Measurements from ENCODE around the gene CPLX4. TPM values are rescaled to one million over a fixed set of nuclear protein-coding genes. Genes with fewer than 3 reads are reported as not detected.

Gene CPLX4
- total RNA-seq, 4 donors from 2014 or later, result 0.46 TPM; not detected in 3

DNA sequence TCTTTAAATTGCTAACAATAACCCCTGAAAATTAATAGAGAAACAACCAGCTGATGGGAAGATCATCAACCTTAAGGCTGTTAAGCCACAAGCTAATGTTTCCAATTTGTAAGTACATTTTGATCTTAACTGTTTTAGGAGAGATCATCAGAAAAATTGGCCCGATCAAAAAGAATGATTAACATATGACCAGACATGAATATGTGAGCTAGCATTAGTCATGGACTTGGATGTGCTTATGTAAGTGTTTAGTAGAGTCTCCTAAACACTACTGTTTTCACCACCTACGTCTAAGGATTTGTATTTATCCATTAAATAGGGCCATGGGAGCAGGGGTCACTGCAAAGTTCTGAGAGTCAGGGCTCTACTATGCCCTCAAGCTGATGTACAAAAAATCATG, 36.3 kb upstream of the CPLX4 start:
- ATAC-seq (ENCODE audit: low FRiP score) (no peak), DNase-seq (ENCODE audit: low spot score) (no peak)
- TF ChIP-seq, protein P1, sequence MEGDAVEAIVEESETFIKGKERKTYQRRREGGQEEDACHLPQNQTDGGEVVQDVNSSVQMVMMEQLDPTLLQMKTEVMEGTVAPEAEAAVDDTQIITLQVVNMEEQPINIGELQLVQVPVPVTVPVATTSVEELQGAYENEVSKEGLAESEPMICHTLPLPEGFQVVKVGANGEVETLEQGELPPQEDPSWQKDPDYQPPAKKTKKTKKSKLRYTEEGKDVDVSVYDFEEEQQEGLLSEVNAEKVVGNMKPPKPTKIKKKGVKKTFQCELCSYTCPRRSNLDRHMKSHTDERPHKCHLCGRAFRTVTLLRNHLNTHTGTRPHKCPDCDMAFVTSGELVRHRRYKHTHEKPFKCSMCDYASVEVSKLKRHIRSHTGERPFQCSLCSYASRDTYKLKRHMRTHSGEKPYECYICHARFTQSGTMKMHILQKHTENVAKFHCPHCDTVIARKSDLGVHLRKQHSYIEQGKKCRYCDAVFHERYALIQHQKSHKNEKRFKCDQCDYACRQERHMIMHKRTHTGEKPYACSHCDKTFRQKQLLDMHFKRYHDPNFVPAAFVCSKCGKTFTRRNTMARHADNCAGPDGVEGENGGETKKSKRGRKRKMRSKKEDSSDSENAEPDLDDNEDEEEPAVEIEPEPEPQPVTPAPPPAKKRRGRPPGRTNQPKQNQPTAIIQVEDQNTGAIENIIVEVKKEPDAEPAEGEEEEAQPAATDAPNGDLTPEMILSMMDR (IDR thresholded peaks at IDR 0.05), result no peak

DNA sequence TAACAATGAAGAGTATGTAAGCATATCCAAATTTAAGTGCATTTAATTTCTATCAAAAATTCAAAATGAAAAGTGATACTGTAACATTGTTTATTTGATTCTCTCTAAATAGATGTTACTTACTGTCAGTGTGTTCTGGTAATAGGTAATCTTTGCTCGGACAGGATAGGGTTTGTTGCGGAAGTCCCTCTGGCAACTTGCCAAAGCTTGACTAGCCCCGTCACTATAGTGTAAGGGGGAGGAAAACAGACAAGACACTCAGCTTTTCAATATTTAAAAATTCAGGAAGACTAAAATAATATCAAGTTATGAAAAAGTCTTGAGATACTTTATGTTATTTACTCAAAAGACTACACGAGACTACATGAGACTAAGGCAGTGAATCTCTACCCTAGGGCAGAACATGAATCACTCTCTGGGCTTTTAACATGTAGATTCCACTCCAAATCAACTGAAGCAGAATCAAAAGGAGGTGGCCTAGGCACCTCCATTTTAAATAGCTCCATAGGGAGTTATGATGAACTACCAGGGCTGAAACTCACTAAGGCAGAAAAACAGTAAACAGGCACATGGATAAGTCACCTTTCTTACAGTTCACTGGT, 34.7 kb upstream of the CPLX4 start:
- TF ChIP-seq, protein P1 (IDR thresholded peaks at IDR 0.05), result no peak
- ATAC-seq (ENCODE audit: low FRiP score) (no peak), DNase-seq (ENCODE audit: low spot score) (no peak)

DNA sequence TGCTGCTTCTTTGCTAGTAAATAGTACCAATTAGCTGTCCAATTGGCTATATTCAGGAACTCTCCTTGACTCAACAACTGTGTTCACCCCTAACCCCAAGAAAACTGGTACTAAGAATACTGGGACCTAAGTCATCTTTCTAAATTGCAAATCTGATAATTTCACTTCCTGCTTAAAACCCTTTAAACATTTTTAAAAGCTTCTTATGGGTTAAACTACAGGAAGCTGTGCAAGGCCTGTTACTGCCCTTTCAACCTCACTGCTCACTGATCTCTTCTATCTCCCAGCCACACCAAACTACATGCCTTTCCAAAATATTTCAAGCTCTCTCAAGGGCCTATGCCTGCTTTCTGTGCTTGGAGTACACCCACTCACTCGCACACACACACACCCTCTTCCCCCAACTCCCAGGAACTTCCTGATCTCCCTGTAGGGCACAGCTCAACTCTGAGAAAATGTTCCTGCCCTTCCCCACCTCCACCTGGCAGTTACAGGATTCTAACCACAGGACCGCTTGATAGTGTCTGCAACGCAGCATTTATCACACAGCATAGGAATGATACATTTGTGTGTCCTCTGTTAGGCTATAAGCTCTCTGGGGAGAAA, 33.9 kb upstream of the CPLX4 start:
- no peak for DNase-seq (ENCODE audit: low spot score)
- TF ChIP-seq, protein P1 (IDR thresholded peaks at IDR 0.05), result no peak
- ATAC-seq (ENCODE audit: low FRiP score), result no peak

DNA sequence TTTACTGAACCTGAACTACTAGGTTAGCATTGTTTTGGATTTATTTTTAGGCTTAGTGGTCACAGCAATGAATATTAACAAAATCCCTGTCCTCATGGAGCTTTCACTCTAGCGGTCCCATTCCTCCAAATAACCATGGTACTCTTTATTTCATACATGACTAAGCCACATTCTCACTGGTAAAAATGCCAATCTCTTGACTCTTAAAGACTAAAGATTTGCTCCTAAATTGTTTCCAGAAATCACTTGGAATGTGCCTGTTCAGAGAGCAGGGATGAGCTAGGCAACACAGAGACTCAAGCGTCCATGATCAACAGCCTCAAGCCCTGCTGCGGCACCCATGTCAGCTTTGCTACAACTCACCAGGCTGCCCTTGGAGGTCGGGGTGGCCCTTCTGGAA, 27.1 kb upstream of the CPLX4 start:
- TF ChIP-seq, protein P1 (IDR thresholded peaks at IDR 0.05), result no peak
- DNase-seq (ENCODE audit: low spot score), result no peak

DNA sequence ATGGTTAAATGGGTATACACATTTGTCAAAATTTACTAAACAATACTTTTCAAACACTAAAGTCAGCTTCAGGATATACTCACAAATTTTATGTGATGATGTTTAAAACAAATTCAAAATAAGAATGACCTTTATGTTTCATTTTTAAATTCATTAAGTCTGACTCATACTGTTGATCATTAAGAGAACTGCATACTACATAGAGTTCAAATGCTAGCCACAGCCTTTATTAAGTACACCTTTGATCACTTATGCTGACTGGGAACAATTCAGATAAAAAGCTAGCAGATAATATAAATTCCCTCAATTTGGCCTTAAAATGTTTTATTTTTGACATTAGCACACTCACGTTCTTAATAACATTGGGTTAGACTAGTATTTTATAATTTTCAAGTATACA, 26.5 kb upstream of the CPLX4 start:
- ATAC-seq (ENCODE audit: low FRiP score), result no peak
- no peak for DNase-seq (ENCODE audit: low spot score)
- TF ChIP-seq, protein P1 (IDR thresholded peaks at IDR 0.05), result no peak

More for the DNA sequence above, 27.1 kb upstream of the CPLX4 start:
- no peak for ATAC-seq (ENCODE audit: low FRiP score)

DNA sequence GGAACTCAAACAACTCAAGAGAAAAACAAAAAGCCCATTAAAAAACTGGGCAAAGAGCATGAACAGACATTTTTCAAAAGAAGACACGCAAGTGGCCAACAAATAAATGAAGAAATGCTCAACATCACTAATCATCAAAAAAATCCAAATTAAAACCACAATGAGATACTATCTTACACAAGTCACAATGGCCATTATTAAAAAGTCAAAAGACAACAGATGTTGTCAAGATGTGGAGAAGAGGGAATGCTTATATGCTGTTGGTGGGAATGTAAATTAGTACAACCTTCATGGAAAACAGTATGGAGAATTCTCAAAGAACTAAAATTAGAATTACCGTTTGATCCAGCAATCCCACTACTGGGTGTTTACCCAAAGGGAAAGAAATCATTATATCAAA, 25.5 kb upstream of the CPLX4 start:
- no peak for DNase-seq (ENCODE audit: low spot score)
- TF ChIP-seq, protein P1 (IDR thresholded peaks at IDR 0.05), result no peak
- no peak for ATAC-seq (ENCODE audit: low FRiP score)

DNA sequence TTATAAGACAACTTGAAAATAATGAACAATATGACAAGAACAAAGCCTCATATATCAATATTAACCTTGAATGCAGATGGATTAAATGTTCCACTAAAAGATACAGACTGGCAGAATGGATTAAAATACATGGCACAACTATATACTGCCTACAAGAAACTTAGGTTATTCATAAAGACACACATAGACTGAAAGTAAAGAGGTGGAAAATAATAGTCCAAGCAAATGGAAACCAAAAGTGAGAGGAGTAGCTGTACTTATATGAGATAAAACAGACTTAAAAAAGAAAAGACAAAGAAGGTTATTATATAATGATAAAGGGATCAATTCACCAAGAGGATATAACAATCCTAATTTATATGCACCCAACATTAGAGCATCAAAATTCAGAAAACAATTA, 22.4 kb upstream of the CPLX4 start:
- TF ChIP-seq, protein P1 (IDR thresholded peaks at IDR 0.05), result no peak
- DNase-seq (ENCODE audit: low spot score) (no peak), ATAC-seq (ENCODE audit: low FRiP score) (no peak)

All from omental fat pad (tissue), 4 donors.